HG03108 (cell line): ENCODE measurements around the gene HTATSF1.

Experiments
- ATAC-seq: cut with Tn5 transposase; IDR thresholded peaks from one replicate; pipeline ENCODE4 v1.9.1; 2021; ENCODE audit warnings: moderate library complexity; ENCODE audit not compliant: unreplicated experiment

HTATSF1 gene

DNA sequence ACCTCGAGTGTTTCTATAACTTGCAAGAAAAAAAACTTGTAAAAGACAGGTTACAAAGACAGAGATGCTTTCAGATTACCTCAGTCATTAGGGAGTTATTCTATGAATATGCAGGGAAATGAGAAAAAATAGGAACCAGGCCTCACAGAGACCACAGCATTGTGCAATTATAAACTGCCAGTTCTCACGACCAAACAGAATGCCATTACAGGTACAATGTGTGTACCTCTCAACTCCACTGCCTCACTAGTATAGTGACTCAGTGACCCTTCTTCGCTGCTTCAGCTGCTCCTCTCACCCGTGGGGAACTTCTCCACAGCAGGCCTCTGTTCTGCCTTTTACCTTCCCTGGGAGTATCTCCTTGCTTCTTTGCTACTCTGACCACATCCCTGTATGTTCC, 2.3 kb upstream of the HTATSF1 start:
- no peak for ATAC-seq

DNA sequence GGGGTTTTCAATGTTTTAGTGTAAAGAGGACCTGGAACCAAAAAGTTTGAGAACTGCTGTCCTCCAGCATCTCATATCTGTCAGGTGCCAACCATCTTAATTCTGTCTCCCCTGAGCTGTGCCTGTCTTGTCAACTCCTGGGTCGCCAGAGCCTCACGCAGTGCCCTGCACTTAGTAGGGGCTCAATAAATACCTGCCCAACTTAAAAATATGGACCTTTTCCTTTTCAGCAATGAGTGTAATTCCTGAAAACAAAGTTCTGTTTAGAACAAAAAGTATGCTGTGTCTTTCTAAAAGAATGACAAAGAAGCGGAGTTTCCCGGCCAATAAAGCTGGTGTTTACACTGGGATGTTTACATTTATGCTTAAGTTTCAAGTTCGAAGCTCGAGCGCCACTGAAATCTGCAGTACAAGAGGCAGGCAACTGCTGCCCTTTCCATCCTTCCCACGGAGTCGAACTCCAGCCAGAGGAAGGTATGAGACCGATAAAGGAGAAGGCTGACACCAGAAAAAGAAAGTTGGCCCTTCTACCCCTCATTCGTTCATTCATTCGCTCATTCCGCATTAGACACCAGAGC, 1.1 kb upstream of the HTATSF1 start:
- no peak for ATAC-seq

DNA sequence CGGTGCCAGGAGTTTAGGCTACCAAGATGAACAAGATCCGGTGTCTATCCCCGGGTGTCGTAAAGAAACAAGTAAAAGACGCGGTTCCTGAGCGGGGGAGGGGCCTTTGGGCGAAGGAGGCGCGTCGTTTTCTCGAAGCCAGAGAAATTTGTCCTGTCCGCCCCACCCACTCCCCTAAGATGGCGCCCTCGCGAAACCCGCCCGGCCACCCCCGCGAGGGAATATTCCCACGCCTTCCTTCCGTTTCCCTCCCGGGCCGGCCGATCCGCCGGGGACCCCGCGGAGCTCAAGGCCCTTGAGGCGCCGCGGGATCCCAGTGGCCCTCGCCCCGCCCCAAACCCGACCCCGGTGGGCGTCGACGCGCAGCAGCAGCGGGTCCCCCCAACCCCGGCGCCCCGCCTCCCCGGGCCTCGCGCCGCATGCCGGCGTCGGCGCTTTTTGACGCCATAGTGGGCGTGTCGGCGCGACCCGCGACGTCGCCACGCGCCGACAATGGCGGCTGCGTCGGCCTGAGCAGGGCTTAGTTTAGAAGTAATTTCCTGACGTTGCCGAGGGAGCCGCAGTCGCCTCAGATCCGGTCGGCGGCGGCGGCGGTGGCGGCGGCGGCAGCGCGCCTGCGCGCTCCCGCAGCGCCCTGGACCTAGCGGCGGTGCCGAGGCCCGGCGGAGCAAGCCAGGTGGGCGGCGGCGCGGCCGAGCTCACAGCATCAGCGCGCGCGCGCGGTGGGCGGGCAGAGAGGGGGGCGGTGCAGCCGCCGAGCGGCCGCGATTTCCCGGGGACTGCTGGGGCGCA, 432 bp upstream of the HTATSF1 start:
- ATAC-seq = peak; percentile 88

DNA sequence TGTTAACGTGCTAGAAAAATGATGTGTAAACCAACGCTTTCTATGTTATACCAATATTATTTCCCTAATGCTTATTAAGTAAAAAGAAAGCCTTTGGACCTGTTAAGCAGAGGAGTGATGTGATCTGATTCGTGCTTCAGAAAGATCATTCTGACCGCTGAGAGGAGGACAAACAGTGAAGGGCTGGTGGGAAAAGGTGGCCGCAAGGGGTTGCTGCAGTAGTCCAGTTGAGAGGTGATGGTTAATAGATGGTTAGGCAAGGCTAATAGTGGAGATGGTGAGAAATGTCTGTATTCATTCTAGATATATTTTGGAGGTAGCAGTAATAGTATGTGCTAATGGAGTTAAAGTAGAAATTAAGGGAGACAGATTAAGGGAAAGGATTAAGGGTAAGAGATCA, 21.7 kb downstream of the HTATSF1 start:
- no peak for ATAC-seq

DNA sequence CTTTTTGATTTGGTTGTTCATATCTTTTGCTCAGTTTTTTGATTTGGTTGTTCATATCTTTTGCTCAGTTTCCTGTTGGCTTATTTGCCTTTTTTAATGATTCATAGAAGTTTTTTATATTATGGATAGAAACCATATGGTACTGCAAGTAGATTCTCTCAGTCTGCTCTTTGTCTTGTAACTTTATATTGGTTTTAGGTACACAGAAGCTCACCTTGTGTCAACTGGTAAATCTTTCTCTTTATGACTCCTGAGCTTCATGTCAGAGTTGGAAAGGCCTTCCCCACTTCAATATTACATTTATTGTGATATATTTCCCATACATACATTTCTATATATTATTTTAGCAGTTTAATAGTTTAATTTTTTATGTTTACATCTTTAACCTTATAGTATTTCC, 26.4 kb downstream of the HTATSF1 start:
- no peak for ATAC-seq

DNA sequence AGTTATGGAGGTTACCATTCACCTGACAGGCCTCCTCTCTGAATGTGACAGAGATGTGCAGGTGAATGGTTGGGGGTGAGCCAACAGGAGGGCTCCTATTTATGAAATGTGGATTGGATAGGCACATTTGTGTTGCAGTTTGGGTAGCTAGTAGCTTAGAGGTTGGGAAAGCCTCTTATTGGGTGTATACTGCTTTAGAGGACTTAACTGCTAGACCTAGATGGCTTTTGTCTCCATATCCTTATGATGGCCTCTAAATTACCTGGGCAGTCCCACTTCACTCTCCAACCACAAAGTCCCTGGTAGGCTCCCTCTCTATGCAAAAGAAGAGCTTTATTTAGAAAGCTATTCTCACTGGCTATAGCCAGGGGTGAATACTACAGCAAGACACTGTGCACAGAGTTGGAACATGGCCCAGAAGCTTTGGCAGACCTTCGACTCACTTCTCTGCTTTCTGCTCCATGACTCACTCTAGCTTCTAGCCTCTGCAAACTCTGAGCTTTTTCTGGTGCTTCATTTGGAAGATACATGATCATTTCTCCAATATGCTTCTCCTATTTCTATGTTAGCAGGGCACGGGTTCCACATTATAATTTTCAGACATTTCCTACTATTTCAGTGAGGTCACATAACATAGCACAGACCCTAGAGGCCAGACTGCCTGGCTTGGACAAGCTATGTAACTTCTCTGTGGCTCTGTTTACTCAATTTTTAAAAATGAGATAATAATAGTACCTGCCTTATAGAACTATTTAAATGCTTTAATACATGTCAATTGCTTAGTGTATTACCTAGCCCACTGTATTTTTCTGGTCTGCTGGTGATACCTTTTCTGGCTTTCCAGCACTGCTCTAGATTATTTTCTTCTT, 28.6 kb downstream of the HTATSF1 start:
- no peak for ATAC-seq

DNA sequence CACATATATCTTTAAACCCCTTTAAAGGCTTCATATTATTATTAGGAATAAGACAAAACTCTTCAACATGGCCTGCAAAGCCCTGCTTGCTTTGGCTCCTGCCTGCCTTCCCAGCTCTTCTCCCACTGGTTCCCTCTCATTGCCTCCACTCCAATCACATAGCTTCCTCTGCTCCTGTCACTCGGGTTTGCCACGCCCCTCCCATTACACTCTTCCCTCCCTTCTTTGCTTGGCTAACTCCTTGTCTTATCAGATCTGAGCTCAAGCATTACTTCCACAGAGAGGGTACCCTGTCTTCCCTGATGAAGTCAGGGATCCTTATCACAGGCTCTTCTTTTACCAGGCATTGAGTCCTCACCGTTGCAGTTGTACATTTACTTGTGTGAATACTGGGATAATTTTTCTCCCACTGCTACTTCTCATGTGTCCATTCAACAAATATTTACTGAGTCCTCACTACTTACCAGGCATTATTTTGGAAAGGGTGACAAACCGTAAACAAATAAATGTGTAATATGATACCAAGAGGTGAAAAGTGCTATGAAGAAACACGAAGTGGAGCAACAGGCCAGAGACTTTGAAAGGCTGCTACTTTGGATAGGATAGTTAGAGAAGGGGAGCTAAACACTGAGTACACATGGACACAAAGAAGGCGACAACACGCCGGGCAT, 31.4 kb downstream of the HTATSF1 start:
- no peak for ATAC-seq

DNA sequence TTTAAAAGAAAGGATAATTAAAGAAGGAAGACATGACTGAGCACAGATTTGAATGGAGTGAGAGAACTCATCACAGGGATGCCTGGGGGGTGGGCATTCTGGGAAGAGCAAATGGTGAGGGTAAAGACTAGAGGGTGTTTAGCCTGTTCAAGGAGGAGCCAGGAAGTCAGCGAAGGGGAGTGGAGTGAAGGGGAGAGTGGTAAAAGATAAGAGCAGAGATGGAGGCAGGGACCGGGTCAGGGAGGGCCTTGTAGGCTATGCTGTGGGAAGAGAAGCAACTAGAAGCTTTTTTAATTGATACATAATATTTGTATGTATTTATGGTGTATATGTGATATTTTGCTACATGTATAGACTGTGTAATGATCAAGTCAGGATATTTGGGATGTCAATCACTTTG, 32.4 kb downstream of the HTATSF1 start:
- ATAC-seq = no peak

DNA sequence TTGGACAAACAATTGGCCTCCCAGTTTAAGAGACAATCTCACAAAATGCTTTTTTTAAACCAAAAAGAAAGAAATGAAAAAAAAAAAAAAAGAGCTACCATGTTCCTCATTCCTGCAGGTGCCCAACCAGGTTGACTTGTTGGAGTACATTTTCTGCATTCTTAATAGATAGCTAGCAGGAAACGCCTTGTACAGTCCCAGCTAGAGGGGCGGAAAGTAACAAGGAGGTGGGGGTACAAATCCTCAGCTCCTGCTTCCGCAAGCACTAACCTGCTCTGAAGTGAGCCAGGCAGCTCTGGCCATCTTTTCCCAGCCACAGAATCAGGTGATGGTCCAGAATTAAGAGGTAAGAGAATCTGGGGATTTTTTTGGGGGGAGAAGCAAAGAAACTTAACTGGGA, 34.6 kb downstream of the HTATSF1 start, which contains the start of gene VGLL1:
VGLL1 (plus strand) TSS at position 265 of the 400 bp plus-strand sequence. CDS start 3,806 bp downstream, outside the sequence.
- no peak for ATAC-seq

DNA sequence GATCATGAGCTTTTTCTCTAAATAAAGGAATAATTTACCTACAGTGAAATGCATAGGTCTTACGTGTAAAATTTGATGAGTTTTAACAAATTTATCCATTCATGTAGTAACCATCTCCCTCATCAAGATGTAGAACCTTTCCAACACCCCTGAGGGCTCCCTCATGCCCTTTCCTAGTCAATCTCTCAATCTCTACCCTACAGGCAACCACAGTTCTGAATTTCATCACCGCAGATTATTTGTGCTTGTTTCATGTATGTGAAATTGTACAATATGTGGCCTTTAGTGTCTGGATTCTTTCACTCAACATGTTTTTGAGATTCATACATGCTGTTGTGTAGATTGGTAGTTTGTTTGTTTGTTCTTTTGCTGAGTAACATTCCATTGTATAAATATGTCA, 36.7 kb downstream of the HTATSF1 start:
- no peak for ATAC-seq

DNA sequence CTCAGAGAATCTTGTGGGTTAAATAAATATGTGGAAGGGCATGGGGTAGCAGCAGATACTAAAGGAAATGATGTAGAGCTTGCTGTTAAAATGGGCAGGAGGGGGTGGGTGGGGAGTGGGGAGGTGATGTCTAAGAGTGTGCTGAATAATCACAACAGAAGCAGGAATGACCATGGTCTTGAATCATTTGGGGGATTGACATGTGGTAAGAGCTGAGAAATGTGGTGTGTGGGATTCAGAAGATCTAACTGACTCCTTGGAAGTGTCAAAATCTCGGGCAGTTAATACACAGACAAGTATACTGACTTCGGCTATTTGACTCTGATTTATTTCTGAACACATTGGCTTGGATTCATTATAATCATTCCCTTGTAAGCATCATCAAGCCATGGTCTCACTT, 41.4 kb downstream of the HTATSF1 start:
- ATAC-seq = no peak

DNA sequence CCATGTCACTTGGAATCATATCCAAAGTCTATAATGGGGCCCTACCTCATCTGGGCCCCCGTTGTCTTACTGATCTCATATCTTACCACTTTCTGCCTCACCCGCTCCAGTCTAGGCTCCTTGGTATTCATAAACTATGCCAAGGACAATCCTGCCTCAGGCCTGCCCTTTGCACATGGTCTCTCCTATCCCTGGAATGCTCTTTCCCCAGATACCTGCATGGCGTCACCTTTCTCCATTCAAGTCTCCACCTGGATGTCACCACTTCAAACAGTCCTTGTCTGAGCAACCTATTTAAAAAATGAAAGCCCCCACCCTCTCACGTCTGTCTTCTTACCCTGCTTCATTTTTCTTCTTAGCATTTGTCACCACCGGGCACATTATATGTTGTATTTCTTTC, 42.8 kb downstream of the HTATSF1 start:
- ATAC-seq = no peak

DNA sequence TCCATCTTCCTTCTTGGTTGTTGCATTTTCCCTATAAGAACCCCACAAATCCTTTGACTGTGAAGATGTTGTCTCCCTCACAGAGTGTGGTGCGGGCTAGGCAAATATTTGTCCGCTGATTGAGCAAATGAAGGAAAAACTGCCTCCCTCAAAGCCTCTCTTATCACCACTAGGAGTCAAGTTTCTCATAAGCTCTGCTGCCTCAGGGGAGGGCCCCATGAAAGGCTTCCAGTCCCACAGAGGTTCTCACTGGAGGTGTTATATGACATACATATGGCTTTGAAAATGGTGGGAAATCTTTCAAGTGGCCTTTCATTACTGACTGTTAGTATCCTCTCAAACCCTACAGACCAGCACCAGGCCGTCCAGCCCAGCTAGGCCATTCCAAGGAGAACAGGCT, 43.9 kb downstream of the HTATSF1 start:
- ATAC-seq = no peak

DNA sequence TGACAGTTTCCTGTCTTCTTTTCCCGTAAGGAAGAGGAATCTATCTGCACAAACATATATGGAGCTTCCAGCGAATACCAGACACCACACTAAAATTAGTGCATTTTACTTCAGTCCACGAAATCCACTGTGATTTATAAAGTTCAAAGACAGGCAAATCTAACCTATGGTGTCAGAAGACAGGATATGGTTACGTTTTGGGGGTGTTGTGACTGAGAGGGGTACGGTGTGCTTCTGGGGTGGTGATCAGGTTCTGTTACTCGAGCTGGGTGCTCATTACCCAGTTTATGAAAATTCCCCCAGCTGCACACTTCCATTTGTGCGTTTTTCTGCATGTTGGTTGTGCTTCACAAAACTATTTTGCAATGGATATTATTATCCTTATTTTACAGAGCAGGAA, 44.9 kb downstream of the HTATSF1 start:
- ATAC-seq = no peak

DNA sequence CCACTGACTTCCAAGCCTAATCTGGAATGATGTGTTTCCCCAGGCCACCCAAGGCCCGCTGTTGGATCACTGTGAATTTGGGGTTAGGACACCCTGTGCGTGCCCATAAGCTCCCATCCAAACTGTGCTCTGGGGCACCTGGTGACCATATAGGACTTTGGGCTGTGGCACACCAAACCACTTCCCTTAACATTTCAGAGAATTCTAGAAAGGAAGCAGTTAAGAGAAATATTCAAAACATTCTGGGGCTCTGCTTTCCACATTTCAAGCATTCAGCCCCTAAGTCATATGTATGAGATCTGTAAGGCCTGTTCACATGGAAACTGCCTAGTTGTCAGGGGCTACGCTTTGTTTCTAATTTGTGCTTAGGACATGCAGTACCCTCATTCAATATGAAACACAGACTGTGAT, 49.0 kb downstream of the HTATSF1 start:
- no peak for ATAC-seq

DNA sequence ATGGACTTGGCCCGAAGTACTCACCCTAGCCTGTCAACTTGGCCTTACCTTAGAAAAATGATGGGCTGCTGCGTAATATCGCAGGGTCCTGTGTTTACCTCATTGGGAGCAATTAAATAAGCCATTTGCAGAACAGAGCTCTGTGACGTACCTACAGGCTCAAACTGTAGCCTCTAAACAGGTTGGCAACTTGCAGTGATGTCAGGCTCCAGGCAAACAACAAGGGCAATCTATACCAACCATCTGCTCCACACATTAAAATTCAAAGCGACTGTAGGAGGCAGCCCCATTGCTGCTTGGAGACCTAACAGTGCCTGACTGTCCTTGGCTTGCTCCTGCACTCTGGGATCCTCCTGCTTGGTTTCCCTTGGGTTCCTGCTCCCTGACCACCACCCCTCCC, 51.8 kb downstream of the HTATSF1 start:
- no peak for ATAC-seq

DNA sequence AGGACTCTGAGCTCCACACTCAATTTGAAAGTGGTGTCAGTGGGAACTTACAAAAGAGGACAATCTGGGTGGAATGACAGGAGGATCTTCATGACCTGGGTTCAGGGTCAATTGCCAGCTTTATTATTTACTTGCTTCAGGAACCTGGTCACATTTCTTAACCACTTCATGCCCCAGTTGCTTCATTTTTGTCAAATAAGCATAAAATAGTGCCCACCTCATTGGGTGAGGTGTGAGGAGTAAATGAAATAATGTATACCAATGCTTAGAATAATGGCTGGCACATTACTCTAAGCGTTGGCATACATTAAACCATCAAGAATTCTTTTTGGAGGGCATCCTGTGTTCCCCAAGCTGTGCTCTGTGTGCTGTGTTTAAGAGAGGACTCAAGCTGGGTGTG, 54.0 kb downstream of the HTATSF1 start:
- ATAC-seq = no peak

DNA sequence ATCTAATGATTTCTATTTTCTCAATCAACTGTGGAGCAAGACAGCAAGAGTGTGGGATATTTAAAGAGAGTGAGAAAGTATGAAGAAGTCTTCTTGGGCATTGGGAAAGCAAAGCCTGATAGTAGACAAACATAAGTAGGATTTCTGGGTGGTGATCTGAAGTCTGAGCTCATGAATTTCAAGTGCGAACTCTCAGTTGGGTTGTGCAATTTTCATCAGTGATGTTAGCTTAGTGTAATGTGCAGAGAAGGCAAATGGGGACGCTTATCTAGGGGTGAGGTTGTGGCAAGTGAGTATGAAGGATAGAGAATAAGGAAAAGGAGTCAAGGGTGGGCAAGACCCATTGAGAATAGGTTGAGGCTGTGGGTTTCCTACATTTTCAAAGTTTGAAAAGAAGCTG, 58.3 kb downstream of the HTATSF1 start:
- ATAC-seq = no peak
